Measurements from ENCODE around the gene ILRUN.
"Not testable (repeated sequence)": the region's sequence is repeated elsewhere in the genome, so short reads cannot be mapped to it uniquely, and the experiment has no call there.

Gene ILRUN

DNA sequence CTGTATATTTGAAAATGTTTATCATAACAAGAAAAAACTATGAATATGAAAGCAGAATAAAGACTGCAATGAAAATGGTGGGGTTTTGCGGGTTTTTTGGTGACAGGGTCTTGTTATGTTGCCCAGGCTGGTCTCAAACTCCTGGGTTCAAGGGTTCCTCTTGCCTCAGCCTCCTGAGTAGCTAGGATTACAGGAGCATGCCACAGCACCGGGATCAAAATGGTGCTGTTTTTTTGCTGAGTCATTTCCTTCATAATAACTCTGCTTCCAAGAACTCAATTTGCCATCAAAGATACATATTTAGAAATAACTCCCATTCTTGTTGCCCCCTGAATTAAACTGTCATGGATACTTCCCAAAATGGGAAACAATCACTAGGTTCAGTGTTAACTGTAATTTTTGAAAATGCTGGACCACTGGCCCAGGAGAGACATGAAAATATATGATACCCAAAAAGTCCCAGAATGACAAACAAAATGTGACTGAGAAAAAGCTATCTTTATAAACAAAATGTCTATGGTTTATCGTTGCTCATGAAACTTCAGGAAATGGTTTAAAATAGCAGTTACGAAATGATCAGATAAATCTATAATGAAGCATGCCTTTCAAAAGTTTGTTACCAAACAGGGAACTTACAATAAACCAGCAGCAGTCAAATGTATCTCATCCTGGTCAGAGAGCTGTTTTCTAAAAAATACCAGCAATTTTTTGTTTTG lies 32.2 kb downstream of the ILRUN start:
- no peak for DNase-seq (ENCODE audit: low spot score)

DNA sequence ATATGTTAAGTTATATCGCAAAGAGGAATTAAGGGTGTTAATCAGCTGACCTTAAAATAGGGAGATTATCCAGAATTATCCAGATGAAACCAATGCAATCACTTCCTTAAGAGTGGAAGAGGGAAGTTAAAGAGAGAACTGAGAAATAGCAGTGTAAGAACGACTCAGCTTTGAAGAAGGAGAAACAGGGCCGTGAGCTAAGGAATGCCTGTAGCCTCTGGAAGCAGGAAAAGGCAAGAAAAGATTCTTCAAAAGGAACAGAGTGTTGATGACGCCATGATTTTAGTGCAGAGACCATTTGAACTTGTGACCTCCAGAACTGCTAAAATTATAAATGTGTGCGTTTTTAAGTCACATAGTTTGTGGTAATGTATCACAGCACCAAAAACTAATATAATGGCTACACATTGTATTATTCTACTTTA lies 32.7 kb downstream of the ILRUN start:
- no peak for DNase-seq (ENCODE audit: low spot score)

DNA sequence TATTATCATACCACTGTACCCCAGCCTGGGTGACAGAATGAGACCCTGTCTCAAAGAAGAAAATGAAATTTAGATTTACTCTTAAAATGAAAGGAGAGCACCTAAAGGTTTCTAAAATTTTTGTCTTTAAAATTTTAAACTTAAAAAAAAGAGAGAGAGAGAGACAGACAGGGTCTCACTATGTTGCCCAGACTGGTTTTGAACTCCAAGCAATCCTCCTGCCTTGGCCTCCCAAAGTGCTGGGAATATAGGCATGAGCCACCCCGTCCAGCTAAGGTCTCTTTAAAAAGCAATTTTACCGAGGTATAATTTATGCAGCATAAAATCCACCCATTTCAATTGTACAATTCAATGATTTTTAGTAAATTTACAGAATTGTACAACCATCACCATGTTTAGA lies 33.2 kb downstream of the ILRUN start:
- DNase-seq (ENCODE audit: low spot score) = no peak

DNA sequence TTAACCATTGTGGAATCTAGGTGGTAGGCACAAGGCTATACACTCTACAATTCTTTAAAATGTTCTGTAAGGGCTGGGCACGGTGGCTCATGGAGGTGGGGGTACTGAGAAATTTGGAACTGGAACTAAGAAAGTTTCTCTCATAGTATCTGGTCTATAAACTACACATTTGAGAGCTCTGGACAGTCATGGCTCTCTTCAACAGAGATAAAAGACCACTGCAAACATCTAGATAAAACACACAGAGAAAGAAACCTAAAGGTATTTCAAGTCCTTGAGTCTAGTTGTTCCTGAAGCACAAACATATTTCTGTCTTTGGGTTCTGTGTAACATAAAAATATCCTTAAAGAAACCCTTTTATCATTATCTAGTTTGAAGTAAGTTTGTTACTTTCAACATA lies 35.2 kb downstream of the ILRUN start:
- DNase-seq (ENCODE audit: low spot score) = no peak

DNA sequence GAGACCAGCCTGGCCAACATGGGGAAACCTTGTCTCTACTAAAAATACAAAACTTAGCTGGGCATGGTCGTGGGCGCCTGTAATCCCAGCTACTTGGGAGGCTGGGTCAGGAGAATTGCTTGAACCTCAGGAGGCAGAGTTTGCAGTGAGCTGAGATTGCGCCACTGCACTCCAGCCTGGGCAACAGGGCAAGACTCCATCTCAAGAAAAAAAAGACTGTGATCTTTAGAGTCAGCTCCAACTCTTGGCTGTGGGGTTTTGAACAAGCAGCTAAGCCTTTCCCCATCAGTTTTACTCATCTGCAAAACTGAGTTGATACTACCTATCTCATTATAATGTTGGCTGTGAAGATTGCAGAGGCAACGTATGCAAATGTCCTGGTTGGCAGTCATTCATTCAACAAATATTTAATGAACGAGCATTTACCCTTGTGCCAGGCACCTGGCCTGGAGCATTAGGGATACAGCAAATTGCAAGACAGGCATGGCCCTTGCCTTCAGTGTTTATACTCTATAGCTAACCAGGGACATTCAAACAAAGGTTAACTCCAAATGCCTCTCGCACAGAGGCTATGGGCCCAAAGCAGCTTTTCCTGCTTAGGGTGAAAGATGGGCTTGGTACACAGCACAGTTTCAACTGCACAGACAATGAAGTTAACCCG lies 37.8 kb downstream of the ILRUN start:
- DNase-seq (ENCODE audit: low spot score) = no peak

DNA sequence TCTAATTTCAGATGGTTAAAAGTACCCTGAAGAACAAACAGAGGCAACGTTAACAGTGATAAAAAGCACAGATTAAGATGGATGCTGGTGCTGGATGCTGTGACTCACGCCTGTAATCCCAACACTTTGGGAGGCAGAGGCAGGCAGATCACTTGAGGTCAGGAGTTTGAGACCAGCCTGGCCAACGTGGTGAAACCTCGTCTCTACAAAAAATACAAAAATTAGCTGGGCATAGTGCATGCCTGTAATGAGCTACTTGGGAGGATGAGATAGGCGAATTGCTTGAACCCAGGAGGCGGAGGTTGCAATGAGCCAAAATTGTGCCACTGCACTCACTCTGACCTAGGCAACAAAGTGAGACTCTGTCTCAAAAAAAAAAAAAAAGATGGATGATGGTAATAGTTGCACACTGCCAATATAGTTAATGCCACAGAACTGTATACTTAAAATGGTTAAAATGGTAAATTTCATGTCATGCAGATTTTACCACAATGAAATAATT lies 38.5 kb downstream of the ILRUN start:
- not testable (repeated sequence) for DNase-seq (ENCODE audit: low spot score)

DNA sequence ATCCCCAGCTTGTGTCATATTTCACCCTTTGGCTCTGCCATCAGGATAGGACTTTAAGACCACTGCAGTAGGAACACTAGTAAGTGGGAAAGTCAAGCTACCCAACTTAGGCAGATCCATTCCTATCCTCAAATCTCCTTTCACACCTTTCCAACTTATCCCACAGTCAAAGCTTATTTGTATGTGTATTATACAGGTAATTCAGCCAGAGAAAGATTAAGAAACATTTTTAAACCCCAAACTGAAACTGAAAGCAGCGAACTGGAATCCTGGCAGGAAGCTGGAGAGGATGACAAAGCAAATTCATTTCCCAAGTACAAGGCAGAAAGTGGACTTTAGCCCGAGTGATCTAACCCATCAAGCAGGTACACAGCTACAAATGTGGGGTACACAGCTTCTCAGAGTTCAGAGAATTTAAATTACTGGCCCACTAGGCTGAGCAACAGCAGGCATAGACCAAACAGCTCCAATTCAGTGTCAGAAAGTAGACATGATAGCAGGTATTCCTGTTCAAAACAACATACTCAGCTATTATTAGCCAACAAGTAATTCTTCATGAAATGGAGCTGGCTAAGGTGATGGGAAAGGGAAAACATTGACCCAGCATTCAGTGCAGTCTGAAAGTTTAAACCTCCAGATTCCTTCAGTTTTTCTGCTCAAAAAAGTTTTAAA lies 39.1 kb downstream of the ILRUN start:
- DNase-seq (ENCODE audit: low spot score) = peak; percentile 45

DNA sequence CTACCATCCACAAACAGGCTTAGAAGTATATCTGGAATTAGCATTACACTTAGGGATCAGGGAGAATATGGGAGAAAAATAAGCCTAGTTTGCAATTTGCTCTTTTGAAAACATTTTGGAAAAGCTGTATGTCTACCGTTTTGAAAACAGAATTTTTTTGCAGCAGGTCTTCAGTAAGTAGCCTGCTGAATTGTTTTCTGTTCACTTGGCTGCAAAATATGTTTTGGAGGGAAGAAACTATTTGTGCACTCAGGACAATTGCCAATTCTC lies 39.6 kb downstream of the ILRUN start:
- DNase-seq (ENCODE audit: low spot score) = peak; percentile 22

DNA sequence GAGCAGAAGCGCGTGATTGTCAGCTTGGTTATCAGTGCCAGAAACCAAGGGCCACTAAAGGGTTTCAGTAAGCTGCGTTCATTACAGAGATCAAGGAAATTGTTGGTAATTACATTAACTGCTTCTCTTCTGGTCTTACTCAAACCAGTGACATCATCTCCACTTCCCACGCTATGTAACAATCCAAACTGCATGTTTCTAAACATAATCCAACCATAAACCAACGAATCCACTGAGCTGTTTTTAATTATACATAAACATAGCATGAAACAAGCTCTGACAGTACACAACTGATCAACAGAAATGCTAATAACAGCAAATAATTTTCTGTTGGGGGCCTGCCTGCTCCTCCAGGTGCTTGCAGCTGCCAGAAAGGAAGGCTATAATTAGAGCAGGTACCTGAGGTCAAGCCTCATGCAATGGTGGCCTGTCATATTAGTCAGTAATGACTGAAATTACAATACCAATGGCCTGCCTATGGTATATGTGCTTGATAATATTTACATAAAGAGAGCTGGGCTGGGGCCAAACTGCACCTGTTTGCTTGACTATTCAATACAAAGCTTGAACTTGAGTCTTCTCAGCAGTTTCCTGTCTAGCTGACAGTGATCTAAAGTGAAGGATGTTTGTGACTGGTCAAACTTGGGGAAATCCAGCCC lies 40.1 kb downstream of the ILRUN start:
- DNase-seq (ENCODE audit: low spot score) = peak; percentile 25

DNA sequence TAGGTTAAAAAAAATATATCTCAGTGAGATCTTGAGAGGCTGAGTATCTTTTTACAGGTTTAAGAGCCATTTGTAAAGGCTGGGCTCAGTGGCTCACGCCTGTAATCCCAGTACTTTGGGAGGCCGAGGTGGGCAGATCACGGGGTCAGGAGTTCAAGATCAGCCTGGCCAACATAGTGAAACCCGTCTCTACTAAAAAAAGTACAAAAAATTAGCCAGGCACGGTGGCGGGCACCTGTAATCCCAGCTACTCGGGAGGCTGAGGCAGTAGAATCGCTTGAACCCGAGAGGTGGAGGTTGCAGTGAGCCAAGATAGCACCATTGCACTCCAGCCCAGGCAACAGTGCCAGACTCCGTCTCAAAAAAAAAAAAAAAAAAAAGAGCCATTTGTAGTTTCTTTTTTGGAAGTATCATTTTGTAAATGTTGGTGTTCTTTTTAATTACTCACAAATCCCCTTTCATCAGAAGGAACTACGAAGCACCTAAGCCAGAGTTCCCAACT lies 40.6 kb downstream of the ILRUN start:
- not testable (repeated sequence) for DNase-seq (ENCODE audit: low spot score)

DNA sequence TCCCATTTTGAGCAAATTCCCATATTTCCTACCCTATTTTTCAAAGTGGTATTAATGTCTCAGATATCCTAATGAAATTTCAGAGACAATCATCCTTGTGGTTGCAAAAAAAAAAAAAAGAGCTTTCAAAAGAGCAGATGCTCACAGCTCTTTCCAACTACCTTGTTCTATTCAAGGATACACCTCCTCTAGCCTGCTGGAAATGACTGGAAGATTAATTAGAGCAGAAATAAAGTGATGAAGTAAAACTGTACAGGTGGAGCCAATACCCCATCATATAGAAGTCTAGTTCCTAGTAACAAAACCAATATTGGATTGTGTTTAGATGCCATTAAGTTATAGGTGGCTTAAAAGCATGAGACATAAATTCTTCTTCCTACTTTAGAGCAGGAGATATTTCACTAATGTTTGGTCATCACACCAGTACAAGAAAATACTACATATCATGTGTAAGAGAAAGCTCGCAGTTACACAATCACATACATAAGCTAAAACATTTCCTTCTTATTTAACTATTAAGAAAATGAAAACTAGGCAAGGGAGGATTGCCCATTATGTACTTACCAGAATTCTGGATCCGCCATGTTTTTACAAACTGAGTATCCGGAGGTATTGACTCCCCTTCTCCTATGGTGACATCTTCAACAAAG lies 42.4 kb downstream of the ILRUN start:
- DNase-seq (ENCODE audit: low spot score) = no peak

DNA sequence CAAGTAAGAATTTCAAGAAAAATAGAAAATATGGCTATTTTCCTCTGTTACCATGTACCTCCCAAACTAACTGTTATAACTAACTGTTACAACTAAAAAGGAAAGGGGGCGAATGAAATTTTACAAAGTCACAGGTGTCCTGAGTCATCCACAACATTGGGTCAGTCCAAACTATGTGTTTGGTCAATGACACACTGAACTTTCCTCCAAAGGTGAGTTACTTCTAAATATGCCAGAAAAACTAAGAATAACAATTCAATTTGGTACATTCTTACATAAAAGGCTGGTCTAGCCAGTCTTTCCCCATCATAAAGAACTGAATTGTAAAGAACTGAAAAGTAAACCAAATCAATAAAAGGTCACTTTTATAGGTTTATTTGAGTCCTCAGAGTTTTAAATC lies 44.3 kb downstream of the ILRUN start:
- no peak for DNase-seq (ENCODE audit: low spot score)

DNA sequence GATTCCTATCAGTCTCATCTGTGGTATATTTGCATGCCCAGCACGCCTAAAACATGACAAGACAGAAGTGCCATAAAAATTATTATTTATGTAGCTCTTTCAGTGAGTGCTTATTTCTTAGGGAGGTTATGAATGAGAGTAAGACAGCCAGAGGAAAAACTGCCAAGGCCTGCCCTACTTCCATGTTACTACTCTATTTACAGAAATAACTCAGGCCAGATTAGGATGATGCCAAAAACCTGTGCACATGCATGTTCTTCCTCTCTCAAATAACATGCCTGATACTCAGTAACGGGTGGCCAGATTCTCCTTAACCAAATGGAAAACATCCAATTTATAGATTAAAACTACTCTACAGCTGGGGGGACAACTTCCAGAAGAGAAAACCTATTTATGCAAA lies 45.7 kb downstream of the ILRUN start:
- no peak for DNase-seq (ENCODE audit: low spot score)

DNA sequence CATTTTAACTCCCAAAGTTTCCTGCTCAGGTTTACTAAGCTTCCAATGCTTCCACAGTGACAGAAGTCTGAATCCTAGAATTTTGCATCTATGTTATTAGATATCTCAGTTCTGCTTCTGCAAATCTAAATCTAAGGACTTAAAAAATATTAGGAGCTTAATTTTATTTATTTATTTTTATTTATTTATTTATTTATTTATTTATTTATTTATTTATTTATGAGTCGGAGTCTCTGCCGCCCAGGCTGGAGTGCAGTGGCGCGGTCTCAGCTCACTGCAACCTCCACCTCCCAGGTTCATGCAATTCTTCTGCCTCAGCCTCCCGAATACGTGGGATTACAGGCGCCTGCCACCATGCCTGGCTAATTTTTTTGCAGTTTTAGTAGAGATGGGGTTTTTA lies 46.3 kb downstream of the ILRUN start:
- DNase-seq (ENCODE audit: low spot score) = not testable (repeated sequence)

DNA sequence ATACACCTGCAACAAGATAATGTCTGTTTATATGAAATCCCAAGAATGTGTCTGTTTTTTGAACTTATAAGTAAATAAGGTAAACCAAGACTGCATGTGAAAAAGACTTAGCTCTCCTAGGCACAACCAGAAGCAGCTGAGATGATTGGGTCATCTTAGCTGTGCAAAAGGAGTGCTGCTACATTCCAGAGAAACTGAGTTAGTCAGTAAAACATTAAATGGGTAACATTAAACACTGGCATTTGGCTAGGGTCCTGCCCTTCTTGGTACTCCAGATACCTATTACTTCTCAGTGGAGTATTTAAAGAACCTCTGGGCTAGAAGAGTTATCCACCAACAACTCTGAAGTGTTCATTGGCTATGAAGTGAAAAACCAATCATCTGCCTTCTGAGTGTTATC lies 47.8 kb downstream of the ILRUN start:
- DNase-seq (ENCODE audit: low spot score) = no peak
